ENCODE data around the gene ITLN2. TPM values are rescaled to one million over a fixed set of nuclear protein-coding genes. Genes with fewer than 3 reads are reported as not detected.

ITLN2 gene
- total and polyA plus RNA-seq, 2 of the 8 experiments (the other 6 are each of a cell fraction or from before 2014, with no cell fraction given), result 4.7 to 6.3 TPM

- 0 out of 4 replicates have a peak, but pooled peaks have one; percentile 24 to 79 for TF ChIP-seq HDAC2 (IDR thresholded peaks at IDR 0.05; ENCODE audit: borderline replicate concordance in 1 of 2, low read depth in 2 of 2, low read length in 2 of 2)
- peak; percentile 81 for TF ChIP-seq SP1 (IDR thresholded peaks at IDR 0.05; ENCODE audit: low read depth, low read length)
- TF ChIP-seq TEAD4 (IDR thresholded peaks at IDR 0.05; ENCODE audit: low read depth, low read length), result peak; percentile 48; the same call in 1 of the 2 replicates
- TF ChIP-seq PHF8 (conservative IDR thresholded peaks at IDR 0.05; ENCODE audit: low read depth, low read length), result 0 out of 2 replicates have a peak, but pooled peaks have one; percentile 44
- no peak for TF ChIP-seq SIX5 (IDR thresholded peaks at IDR 0.05; ENCODE audit: low read depth, low read length)
- TF ChIP-seq POLR2A (IDR thresholded peaks at IDR 0.05; ENCODE audit: control extremely low read depth in 1 of 2, low read depth in 2 of 2, low read length in 2 of 2), result peak in 1 of 2 experiments; percentile 43; a peak in 1 of 3 replicates
- TF ChIP-seq KDM4A (IDR thresholded peaks at IDR 0.05; ENCODE audit: low read depth, low read length, severe bottlenecking), result peak; percentile 17
- TF ChIP-seq MAX (IDR thresholded peaks at IDR 0.05), result peak; percentile 47; the same call in 1 of the 2 replicates
- peak; percentile 58 for TF ChIP-seq POLR2AphosphoS5 (IDR thresholded peaks at IDR 0.05; ENCODE audit: low read depth, low read length)
Measured at GRCh38 chr1:160981584-160982411, 27.2 kb upstream of the ITLN2 start (continued).

All from H1 (cell line).